ENCODE measurements around the gene GRIA1.

The GRIA1 gene

DNA sequence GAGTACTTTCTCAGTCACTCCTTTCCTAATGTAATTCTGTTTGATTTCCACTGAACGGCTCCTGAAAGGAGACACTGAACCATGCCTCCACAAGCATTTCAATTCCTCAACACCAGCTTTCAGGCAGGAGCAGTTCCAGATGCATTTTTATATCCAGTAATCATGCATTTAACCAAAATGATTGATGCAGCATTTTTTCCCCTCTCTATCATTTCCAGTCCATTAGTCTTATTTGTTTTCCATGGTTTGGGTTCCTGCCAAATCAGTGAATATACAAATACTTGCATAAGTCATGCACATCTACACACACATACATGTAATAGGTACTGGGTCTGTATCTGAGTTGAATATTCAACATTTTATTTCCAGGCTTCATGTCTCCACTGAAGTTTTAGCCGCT, 122.7 kb downstream of the GRIA1 start:
- no peak for DNase-seq (ENCODE audit: low read depth)

DNA sequence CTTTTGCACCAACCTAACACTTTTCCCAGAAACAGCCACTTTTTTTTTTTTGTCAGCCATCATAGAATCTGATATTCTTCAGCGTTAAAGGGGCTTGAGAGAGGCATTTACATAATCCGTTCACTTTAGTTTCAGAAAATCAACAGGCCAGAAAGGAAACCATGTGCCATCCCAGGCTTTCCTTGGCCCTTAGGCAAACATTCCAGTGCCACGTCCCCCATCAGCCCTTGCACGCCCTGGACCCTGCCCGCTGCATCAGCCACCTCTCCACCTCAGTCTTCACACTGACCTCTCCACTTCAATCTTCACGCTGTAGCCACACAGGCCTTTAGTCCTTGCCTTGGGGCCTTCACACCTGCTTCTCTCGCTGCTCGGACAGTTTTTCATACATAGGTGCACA, 123.2 kb downstream of the GRIA1 start:
- no peak for DNase-seq (ENCODE audit: low read depth)

DNA sequence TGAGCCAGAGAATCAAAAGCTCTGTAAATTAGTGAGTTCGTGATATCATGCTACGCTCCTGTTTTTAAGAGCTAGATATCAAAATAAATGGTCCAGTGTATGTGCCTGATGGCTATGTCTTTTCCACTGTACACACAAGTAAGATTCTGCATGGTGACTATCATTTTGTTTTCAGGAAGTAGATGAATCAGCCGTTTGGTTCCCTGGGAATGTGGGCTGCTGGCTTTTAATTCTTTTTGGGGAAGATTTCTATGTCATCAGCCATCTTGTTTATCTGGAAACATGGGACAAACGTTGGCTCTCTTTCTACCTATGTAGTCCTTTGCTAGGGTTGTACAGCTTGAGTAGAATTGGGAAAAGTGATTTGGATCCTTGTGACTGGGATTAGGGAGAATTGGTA, 126.7 kb downstream of the GRIA1 start:
- DNase-seq (ENCODE audit: low read depth): no peak

DNA sequence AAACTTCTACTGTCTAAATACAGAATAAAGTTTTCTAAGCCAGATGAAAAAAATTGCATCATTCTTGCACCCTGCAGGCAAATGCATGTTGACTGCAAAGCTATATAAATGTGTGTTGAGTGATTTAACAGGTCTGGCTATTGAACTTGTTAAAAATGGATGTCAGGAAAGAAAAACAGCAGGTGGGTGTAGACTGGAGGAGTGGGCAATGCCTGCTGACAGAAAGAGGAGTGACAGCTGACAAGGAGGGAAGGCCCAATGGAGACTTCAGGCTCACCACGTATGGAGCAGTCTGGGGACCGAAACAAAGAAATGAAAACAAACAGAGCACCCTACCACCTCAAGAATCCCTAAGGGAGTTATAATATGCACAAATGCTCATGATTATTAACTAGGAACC, 127.8 kb downstream of the GRIA1 start:
- no peak for DNase-seq (ENCODE audit: low read depth)

DNA sequence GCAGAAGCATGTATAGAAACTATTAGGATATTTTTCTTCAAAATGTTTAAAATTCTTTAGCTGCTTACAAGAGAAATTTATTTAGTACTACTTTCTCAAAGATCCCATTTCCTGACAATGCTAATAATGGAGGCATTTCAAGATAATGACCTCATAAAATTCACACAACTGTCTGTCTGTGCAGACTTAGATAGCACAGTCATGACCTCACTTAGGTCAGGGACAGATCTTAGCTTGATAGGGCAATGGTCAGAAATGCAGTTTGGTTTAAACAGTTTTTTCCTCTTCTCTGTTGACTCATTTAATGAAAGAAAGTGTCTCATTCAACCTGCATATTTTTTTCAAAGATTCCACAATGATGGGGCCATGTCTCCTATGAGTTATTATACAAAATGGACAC, 128.4 kb downstream of the GRIA1 start:
- no peak for DNase-seq (ENCODE audit: low read depth)

DNA sequence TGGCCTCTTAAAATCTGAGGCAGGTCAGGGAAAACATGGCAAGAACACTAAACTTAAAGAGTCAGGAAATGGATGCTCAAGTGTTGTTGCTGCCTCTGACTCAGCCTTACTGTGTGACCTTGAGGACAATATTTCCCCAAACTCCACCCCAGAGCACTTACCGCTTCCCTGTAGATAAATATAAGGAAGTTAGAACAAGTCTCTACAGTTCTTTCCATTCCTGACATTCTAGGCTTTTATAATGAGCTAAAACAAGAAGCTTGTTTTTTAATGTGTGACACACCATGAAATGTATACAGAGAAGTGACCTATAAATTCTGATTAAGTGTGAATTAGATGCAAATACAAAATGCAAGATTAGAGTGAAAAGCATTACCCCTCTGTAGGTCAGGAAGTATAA, 129.3 kb downstream of the GRIA1 start:
- no peak for DNase-seq (ENCODE audit: low read depth)

DNA sequence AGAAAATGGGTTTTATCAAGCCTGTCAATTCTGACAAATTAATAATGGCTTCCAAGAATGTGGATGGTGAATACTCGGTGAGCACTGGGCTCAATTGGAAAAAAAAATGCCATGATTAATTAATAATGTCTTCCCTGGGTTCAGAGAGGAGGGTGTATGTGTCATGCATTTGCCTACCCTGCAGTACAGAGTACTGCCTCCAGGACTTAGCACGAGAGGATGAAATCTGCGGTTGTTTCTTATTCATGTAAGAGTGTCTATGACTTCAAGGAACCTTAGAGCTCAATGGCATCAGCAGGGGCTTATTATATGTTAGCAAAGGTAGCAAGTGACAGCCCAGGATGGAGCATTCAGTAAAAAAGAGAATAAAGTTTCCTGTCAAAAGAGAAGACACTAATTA, 132.7 kb downstream of the GRIA1 start:
- no peak for DNase-seq (ENCODE audit: low read depth)

DNA sequence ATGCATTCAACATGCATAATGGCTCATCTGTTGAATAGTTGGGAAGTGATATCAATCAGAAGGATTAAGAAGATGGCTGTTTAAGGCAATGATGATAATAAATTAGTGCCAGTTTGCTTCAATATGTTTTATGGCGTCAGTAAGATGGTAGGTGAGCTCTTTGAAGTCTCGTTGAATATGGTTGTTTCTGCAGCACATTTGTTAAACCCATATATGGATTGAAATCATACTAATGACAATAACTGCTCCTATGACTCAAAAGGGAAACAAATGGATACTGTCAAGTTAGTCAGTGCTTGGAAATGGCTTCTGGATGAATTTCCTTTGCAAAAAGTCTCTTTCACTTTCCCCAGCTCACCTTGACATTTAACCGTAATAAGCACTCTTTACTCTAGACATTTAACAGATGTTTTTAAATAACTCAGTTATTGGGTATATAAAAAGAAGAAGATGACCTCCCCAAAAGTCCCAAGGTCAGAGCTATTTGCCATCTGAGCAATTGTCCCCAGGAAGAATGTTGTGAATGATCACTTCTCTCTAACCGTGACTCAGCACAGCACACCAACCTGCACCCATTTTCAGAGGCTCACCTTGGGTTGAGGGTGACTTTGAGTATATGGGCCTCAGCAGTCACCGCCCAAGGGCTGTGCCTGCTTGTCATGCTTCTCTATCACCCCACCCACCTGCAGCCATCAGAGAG, 133.4 kb downstream of the GRIA1 start:
- DNase-seq (ENCODE audit: low read depth): no peak

DNA sequence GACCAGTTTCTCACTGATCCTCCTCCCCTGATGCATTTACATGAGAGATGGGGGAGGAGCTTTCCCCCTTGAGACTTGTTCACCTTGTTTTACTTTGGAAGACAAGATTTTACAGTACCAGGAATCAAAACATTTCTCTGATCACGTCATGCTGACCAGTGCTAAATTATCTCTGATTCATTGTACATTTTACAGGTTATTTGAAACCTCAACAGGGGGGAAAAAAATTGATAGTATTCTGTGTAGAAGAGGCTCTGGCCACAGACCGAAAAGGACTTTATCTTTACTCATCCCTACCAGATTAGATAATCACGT, 133.9 kb downstream of the GRIA1 start:
- DNase-seq (ENCODE audit: low read depth): no peak

DNA sequence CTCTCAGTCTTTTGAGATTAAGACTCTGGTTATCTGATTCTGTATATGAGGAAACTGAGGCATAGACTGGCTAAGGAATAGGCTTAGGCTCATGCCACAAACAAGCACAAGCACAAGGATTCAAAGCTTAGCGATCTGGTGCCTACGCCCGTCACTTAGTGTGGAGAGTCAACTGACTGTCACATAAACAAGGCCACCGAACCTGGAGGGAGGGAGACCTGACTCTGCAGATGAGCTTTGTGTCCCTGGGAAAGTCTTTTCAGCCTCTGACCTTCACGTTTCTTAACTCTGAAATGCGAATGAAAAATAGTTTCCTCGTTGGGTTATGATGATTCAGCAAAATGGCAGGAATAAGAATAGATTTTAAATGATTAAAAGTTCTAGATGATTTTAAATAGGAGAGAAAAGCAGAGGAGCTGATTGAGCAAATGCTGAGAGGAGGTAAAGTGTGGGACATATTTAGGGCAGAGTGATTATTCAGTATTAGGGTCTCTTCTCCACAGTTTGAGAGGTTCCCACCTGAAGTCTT, 135.4 kb downstream of the GRIA1 start:
- no peak for DNase-seq (ENCODE audit: low read depth)

DNA sequence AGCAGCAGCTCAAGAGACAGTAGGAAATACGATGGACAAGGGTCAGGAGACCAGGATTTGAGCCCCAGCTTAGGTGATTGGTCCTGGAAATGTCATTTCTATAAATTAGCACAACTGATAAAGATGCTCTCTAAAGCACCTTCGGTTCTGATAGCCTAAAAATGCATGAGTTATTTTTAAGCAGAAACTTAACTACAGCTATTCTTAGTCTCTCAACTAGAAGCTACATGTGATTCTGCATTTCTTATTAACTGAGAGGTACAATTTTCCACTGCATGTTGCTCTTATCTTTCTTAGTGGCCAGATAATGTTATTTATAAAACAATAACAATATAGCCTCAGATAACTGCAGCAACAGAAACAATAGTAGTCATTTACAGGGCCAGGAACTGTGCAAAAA, 136.4 kb downstream of the GRIA1 start:
- DNase-seq (ENCODE audit: low read depth): no peak

DNA sequence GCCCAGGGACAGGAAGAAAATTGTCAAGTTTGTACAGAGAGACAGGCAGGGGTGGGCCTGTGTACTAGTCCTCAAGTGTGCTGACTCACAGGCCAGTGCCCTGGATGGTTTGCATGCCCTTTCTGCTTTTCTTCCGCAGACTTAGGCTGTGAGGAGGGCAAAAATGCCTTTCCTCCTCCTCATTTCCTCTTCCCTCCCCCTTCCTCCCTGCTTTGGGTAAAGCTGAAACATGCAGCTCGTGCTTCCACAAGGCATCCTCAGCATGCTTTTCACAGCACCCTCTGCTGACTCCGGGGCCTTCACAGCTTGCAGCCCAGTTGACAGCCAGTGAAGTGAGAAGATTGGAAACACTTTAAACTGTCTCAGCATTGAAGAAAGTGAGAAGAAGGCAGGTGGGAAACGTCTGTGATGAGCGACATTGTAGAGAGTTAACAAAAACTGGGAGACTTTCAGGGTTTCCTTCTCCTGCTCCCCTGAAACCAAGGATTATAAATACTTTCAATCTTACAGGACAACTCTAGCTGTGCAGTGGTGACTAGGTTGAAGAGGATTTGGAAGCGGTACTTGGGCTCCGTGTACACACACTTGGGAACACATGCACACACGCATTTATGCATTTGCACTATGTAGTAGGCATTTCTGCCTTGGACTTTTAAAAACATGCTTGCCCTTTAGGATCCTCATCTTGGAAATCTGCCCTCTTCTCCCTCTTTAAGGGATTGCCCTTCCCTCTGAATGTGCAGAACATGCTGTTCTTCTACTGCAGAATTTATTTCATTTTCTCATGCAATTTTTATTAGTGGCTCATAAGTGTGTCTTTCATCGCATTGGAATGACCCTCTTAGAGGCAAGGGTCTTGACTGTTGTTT, 138.8 kb downstream of the GRIA1 start:
- DNase-seq (ENCODE audit: low read depth): no peak

DNA sequence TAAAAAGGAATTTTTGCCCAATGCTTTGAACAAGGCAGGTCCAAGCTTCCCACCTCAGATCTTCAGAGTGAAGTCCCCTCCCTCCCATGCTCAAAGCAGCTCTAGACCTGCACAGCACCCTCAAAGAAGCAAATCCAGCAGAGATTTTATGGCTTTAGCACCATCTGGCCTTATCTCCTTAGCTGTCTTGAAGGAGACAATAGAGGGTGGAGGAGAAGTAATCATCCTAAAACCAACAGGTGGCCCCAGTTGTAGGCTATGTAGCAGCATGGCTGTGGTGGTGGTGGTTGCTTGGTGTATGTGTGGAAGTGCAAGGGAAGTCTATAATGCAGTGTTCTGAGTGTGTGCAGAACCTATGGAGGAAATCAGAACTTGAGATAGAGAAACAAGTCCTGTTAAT, 140.1 kb downstream of the GRIA1 start:
- no peak for DNase-seq (ENCODE audit: low read depth)

DNA sequence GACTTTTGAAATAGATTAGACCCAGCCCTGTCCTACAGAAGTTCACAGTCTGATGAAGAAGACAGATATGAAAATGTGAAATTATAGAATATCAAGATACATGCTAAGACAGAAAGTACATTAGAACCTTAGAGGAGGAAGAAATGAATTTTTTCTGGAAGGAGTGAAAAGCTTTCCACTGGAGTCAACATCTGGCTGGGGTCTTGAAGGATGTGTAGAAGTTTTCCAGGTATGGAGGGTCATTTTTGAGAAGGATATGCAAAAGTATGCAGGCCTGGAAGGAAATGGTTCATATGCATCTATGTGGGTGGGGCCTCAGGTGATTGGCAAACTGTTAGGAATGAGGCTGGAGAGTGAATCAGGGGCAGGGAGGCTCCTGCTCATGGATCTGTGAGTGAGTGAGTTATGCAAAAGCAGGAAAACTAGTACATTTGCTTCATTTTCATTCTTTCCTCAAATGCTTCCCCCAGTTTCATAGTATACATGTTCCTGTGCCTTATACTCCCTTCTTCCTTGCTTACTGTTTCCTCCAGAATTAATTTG, 142.3 kb downstream of the GRIA1 start:
- no peak for DNase-seq (ENCODE audit: low read depth)

DNA sequence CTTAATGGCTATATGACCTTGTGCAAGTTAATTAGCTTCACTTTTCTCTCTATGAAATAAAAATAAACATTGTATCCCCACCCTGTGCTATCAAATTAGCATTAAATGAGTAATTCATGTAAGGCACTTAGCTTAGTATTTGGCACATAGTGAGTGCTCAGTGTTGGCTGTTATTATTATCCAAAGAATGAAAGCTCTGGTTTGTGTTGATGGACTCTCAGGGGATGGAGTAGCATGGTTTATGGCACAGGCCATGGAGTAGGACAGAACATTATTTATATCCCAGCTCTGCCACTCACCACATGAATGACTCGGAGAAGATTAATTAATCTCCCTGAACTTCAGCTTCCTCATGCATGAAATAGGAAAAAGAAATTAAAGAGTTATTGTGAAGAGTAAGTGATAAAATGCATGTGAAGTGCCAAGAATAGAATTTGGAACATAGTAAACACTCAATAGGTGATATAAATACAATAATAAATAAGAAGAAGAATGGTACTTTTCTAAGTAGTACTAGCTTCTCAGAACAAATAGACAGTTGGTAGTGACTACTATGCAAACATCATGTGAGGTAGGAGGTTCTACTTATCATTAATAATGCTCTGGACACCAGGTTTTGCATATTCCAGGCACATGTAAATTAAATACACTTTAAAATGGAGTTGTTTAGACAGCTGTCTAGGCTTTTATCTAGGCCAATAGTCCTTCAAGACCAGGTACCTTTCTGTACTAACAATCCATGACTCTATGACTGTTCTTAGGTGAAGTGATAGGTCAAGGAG, 146.4 kb downstream of the GRIA1 start:
- DNase-seq (ENCODE audit: low read depth): no peak

DNA sequence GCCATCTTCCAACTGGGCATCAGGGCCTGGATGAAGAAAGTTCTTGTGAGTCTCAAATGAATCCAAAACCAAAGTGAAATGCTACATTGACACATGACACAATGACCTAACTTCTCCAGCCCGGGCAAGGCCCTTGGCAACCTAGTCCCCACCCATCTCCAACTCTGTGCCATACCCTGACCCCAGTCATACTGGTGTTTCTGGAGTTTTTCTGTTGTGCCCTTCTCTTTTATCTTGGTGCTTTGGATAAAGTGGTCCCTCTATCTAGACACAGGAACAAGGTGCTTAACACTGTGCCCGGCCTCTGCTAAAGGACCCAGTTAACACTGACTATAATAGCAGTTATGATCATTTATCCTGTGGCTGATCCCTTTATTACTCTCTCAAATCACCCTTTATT, 149.8 kb downstream of the GRIA1 start:
- DNase-seq (ENCODE audit: low read depth): no peak

DNA sequence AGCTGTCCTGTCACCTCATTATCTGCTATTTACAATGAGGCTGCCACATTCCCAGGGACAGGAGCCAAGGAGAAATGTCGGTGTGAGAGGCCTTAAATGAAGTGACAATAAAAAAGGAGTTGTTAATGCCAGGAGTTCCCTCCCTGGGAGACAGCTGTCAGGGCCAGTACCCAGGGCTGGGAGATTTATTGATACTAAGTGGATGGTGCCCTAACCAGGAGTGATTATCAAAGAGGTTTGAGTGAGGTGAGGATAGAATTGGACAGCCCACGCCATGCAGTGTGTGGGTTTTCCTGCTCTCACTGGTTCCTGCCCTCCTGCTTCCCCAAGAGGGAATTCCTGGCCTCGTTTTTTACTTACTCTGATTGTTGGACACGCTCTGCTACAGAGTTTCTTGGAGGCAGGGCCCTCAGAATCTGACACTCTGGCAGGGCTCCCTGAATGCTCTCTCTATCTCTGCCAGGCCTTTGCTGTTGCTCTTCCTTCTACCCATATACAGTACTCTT, 150.8 kb downstream of the GRIA1 start:
- no peak for DNase-seq (ENCODE audit: low read depth)

DNA sequence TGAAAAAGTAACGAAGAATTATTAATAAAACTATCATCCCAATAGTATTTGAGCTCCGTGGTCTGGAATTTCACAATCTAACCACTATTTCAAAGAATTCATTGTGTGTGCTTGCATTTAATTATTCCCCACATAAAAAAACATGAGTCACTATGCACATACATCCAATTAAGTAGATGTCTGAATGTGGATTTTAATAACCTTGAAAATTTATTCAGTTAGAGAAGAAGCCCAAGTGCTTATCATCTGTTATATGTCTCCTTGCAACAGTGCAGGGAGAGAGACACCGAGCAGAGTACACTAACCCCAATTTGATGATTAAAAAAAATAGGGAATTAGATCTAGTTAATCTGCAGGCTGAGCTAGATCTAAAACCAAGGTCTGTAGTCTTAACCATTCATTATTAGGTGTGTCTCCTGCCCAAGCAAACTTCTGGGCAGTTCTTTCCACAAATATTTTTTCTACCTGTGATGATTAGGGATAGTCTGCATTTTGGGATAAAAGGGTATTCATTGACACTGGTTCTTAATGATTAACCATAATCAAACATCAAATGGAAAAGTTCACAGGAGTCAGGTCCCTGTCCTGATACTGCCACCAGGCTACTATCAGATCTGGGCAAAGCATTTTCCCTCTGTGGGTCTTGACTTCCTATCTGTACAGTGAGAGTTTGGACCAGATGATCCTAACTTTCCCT, 164.2 kb downstream of the GRIA1 start:
- no peak for DNase-seq (ENCODE audit: low read depth)

DNA sequence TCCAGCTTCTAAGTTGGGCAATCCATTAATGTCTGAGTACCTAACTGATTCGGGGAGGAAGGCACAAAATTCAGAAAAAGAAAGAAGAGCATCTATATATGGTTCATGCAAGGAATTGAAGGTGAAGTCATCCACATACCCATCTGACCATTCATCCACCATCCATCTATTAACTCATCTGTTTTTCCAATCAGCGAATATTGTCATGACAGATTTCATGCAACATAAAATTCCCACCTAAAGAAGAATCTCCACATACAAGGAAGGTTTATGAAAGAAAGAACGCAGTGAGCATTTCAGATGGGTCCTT, 164.7 kb downstream of the GRIA1 start:
- no peak for DNase-seq (ENCODE audit: low read depth)

DNA sequence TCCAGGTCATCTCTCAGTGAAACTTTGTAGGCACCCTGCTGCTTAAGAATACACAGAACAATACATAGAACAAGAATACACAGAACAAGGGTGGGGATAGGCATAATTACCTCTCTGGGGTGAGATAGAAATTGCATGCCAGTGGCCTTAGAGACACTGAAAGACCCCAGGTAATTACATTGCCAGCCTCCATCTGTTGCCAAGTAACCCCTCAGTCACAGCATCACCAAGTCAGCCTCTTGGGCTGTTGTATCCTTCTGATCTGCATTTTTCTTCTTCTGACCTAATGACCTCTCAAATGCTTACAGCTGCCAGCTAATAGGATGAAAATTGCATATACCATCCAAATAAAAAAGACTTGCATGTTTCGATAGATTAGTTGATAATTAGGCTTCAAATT, 167.7 kb downstream of the GRIA1 start:
- no peak for DNase-seq (ENCODE audit: low read depth)

DNA sequence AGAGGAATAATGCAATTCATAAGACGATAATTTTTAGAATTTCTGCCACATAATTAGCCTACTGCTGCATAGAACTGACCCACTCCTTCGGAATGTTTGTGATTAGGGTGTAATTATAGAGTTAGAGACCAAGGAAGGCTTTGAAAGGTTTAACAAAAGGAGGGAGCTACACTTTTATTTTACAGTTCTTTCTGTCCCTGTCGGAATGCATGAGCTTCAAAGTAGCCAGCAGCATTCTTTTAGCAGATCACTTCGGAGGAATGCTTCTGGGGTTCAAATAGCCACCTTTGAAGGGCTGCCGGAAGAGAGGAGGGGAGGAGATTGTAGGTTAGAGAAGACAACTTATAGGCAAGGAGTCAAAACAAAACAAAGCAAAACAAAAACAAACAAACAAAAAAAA, 168.1 kb downstream of the GRIA1 start:
- DNase-seq (ENCODE audit: low read depth): no peak

Data from activated T-helper 9 cell treated with anti-CD3 and anti-CD28 coated beads, Interleukin-2, amount 50 U/mL, for 16 hours (primary cell).